Activated CD8-positive, alpha-beta T cell treated with anti-CD3 and anti-CD28 coated beads, Interleukin-2, amount 10 ng/mL, durations not matched to agents 7 days and 5 days (primary cell): Measurements from ENCODE around the gene EHBP1L1. TPM values are rescaled to one million over a fixed set of nuclear protein-coding genes. Genes with fewer than 3 reads are reported as not detected.

Source experiments
- ATAC-seq: fragments of 150-1000 bp; cut with Tn5 transposase; one replicate; pipeline ENCODE4 v1.10.0; 2021; ENCODE audit warnings: moderate library complexity
- CTCF ChIA-PET: fragments of 350-600 bp; sonication (Branson Sonifier 250); formaldehyde crosslinking; loops from one replicate; lab custom pipeline; 2021; ENCODE audit warnings: antibody characterized with exemption; lab: Charles Lee
- POLR2A ChIA-PET: fragments of 350-600 bp; sonication (Branson Sonifier 250); formaldehyde crosslinking; loops from one replicate; lab custom pipeline; 2021; ENCODE audit warnings: antibody characterized with exemption; lab: Charles Lee
- DNase-seq: peaks from one replicate; pipeline ENCODE4 v3.0.0-alpha.2; 2020
- H3K27ac Mint-ChIP-seq: one replicate; pipeline ENCODE4 v1.8.0; 2021; ENCODE audit warnings: mild to moderate bottlenecking, mixed read lengths
- H3K27me3 Mint-ChIP-seq: one replicate; pipeline ENCODE4 v1.8.0; 2021; ENCODE audit warnings: low read depth, mixed read lengths
- H3K36me3 Mint-ChIP-seq: one replicate; pipeline ENCODE4 v1.8.0; 2021; ENCODE audit warnings: low read depth, mixed read lengths
- H3K4me1 Mint-ChIP-seq: one replicate; pipeline ENCODE4 v1.8.0; 2021; ENCODE audit warnings: low read depth, mixed read lengths
- H3K4me3 Mint-ChIP-seq: one replicate; pipeline ENCODE4 v1.8.0; 2021; ENCODE audit warnings: mild to moderate bottlenecking, mixed read lengths
- H3K9me3 Mint-ChIP-seq: one replicate; pipeline ENCODE4 v1.8.0; 2022; ENCODE audit warnings: mixed read lengths; ENCODE audit not compliant: insufficient read depth
- total RNA-seq, 2 experiments: library from RNA; stranded (reverse); gene quantifications; one replicate each; pipeline ENCODE4 v1.2.3, GENCODE V29; 2021

The EHBP1L1 gene
- total RNA-seq, 2 experiments from 2014 or later = 94.4 to 95.3 TPM

DNA sequence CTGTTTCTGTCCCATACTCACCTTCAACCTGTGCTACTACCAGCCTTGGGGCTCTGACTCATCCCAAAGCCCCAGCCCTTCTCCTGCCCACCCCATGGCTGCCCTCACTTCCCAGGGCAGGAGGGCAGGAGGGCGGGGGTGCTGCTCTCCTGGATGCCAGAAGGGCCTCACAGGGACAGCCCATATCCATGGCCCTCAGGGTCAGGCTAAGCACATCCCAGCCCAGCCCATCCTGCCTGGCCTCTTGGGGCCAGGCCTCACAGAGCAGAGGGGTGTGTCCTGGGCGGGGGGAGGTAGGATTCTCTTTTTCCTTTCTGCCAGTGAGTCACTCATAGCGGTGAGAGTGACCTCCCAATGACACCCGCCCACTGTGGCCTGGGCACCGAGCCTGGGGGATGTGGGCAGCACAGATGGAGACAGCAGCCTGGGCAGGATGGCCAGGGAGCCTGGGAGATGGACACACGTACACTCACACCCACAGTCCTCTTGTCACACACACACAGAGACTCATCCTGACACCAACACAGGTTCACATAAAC, 20.1 kb upstream of the EHBP1L1 start:
- H3K4me1 Mint-ChIP-seq = peaks cover 80% of the 10 kb centered on the region
- peaks cover 19% of the 10 kb centered on the region for H3K36me3 Mint-ChIP-seq
- H3K9me3 Mint-ChIP-seq = no peaks in the 10 kb centered on the region
- CTCF ChIA-PET = interaction anchor here (0.8 to 3.5 kb wide), 3 partner anchors 14 to 16 kb away, joined by 3 to 18 read pairs (median 3); partner anchors contain the start of gene ZNRD2
- peak overlapping the region; percentile 82 for H3K4me3 Mint-ChIP-seq
- H3K27me3 Mint-ChIP-seq = no peaks in the 10 kb centered on the region
- no peak for DNase-seq
- peak overlapping the region; percentile 76 for H3K27ac Mint-ChIP-seq
- no peak for ATAC-seq
- POLR2A ChIA-PET = interaction anchor here (1.0 kb wide), 1 partner anchor 303 kb away, joined by 3 read pairs; the partner anchor contains the start of gene CFL1

GRCh38 chr11:65556470-65557279, 19.2 kb upstream of the EHBP1L1 start:
- ChIA-PET POLR2A (interaction anchor here (0.7 to 1.8 kb wide), 9 partner anchors 8 to 207 kb away, joined by 3 to 11 read pairs (median 4); partner anchors contain the start of genes FAM89B, NEAT1 and ZNRD2), CTCF (interaction anchor here (0.7 to 3.5 kb wide), 6 partner anchors 8 to 32 kb away, joined by 3 to 18 read pairs (median 6); partner anchors contain the start of genes FAM89B and ZNRD2)
- no peaks in the 10 kb centered on the region for H3K27me3 Mint-ChIP-seq
- H3K4me3 Mint-ChIP-seq = peak overlapping the region; percentile 82
- no peaks in the 10 kb centered on the region for H3K9me3 Mint-ChIP-seq
- ATAC-seq = no peak
- H3K27ac Mint-ChIP-seq = peak overlapping the region; percentile 76
- peaks cover 10% of the 10 kb centered on the region for H3K36me3 Mint-ChIP-seq
- H3K4me1 Mint-ChIP-seq = peaks cover 72% of the 10 kb centered on the region
- DNase-seq = no peak

DNA sequence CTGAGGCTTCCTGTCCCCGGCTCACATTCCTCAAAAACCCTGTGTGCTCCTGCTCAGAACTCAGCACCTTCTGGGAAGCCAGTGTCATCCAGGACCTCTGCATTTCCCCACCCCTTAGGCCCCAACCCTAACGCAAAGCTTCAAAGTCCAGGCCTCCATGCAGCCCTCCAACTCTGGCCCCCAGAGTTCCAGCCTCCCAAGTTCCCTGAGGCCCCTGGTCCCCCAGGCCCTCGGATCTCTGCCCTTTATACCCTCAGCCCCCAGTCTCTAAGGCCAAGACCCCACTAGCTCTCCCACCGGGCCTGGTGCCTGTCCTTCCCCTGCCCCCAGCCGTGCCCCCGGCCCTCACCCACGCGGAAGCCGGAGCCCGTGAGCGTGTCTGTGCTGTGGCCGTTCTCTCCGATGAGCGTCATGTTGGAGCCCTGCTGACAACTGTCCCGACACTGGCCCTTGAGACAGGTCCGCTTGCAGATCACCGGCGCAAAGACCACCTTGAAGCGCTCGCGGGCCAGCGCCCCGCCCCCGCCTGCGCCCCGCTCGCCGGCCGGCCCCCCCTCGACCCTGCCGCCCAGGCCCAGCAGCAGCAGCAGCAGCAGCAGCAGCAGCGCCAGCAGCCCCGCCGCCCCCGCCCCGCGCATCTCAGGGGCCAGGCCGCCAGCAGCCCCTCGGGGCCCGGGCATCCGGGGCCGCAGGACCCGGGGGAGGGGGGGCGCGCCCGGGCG, 18.4 kb upstream of the EHBP1L1 start:
- H3K9me3 Mint-ChIP-seq = no peaks in the 10 kb centered on the region
- ATAC-seq (peak; percentile 12), DNase-seq (no peak)
- peak overlapping the region; percentile 76 for H3K27ac Mint-ChIP-seq
- POLR2A ChIA-PET = interaction anchor here (0.7 to 1.8 kb wide), 8 partner anchors 8 to 136 kb away, joined by 3 to 11 read pairs (median 4); partner anchors contain the start of genes FAM89B, NEAT1 and ZNRD2
- H3K27me3 Mint-ChIP-seq = no peaks in the 10 kb centered on the region
- peak overlapping the region; percentile 82 for H3K4me3 Mint-ChIP-seq
- peaks cover 65% of the 10 kb centered on the region for H3K4me1 Mint-ChIP-seq
- peaks cover 2% of the 10 kb centered on the region for H3K36me3 Mint-ChIP-seq
- CTCF ChIA-PET = interaction anchor here (0.7 to 3.5 kb wide), 6 partner anchors 9 to 31 kb away, joined by 3 to 18 read pairs (median 6); partner anchors contain the start of genes FAM89B and ZNRD2

- POLR2A ChIA-PET = interaction anchor here (0.6 to 1.8 kb wide), 10 partner anchors 8 to 57 kb away, joined by 3 to 11 read pairs (median 3); partner anchors contain the start of genes FAM89B and ZNRD2
- H3K9me3 Mint-ChIP-seq = no peaks in the 10 kb centered on the region
- no peaks in the 10 kb centered on the region for H3K36me3 Mint-ChIP-seq
- peak within 1 kb of the TSS; percentile 78 for H3K27ac Mint-ChIP-seq
- DNase-seq = no peak
- ATAC-seq = peak; percentile 52
- CTCF ChIA-PET = interaction anchor here (1.2 to 3.5 kb wide), 4 partner anchors 12 to 30 kb away, joined by 5 to 25 read pairs (median 15); partner anchors contain the start of gene ZNRD2
- peak within 1 kb of the TSS; percentile 82 for H3K4me3 Mint-ChIP-seq
- H3K4me1 Mint-ChIP-seq = peaks cover 58% of the 10 kb centered on the region
- no peaks in the 10 kb centered on the region for H3K27me3 Mint-ChIP-seq
Measured at GRCh38 chr11:65558002-65558929, 17.6 kb upstream of the EHBP1L1 start, which contains the start of gene LTBP3. TSS of gene LTBP3 (minus strand) at chr11:65558359. CDS start at chr11:65557959, 400 bp downstream.

GRCh38 chr11:65558930-65559509, 16.8 kb upstream of the EHBP1L1 start:
- H3K36me3 Mint-ChIP-seq = no peaks in the 10 kb centered on the region
- no peaks in the 10 kb centered on the region for H3K27me3 Mint-ChIP-seq
- ChIA-PET CTCF (interaction anchor here (1.2 to 2.8 kb wide), 3 partner anchors 11 to 29 kb away, joined by 5 to 25 read pairs (median 12); partner anchors contain the start of gene ZNRD2), POLR2A (interaction anchor here (0.6 to 3.3 kb wide), 10 partner anchors 8 to 68 kb away, joined by 3 to 13 read pairs (median 3); partner anchors contain the start of gene ZNRD2)
- peaks cover 59% of the 10 kb centered on the region for H3K4me1 Mint-ChIP-seq
- H3K9me3 Mint-ChIP-seq = no peaks in the 10 kb centered on the region
- ATAC-seq (no peak), DNase-seq (no peak)
- peak overlapping the region; percentile 66 for H3K27ac Mint-ChIP-seq
- peak overlapping the region; percentile 63 for H3K4me3 Mint-ChIP-seq

DNA sequence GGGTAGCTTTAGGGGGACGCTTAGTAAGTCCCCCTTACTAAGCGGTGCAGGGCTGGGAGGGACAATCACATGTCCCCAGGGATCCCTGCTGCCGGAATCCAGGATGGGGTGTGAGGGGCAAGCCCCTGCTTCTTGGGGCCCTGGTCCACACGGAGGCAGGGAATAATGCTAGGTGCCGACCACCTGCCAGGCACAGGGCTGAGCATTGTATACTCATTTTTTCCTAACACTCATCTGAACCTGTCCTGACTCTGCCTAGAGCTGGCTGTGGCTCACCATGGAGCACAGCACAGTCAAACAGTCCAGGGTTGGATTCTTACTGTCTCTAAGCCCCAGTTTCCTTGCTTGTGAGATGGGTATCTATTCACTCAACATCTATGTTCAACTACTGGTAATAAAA, 16.3 kb upstream of the EHBP1L1 start:
- H3K4me3 Mint-ChIP-seq = peak overlapping the region; percentile 36
- ChIA-PET CTCF (interaction anchor here (2.7 to 2.8 kb wide), 2 partner anchors 18 to 29 kb away, joined by 12 to 25 read pairs; no protein-coding TSS in a partner anchor), POLR2A (interaction anchor here (0.6 to 3.3 kb wide), 6 partner anchors 10 to 68 kb away, joined by 3 to 13 read pairs (median 3); partner anchors contain the start of gene ZNRD2)
- peaks cover 55% of the 10 kb centered on the region for H3K4me1 Mint-ChIP-seq
- H3K9me3 Mint-ChIP-seq = no peaks in the 10 kb centered on the region
- no peaks in the 10 kb centered on the region for H3K27me3 Mint-ChIP-seq
- ATAC-seq (no peak), DNase-seq (no peak)
- no peaks in the 10 kb centered on the region for H3K36me3 Mint-ChIP-seq
- H3K27ac Mint-ChIP-seq = peak overlapping the region; percentile 14

GRCh38 chr11:65559951-65560537, 15.8 kb upstream of the EHBP1L1 start:
- DNase-seq = no peak
- peaks cover 53% of the 10 kb centered on the region for H3K4me1 Mint-ChIP-seq
- H3K9me3 Mint-ChIP-seq = no peaks in the 10 kb centered on the region
- H3K27me3 Mint-ChIP-seq = no peaks in the 10 kb centered on the region
- CTCF ChIA-PET = interaction anchor here (1.9 to 2.8 kb wide), 3 partner anchors 8 to 28 kb away, joined by 7 to 25 read pairs (median 12); no protein-coding TSS in a partner anchor
- no peaks in the 10 kb centered on the region for H3K36me3 Mint-ChIP-seq
- H3K4me3 Mint-ChIP-seq = no peak overlapping the region
- POLR2A ChIA-PET = interaction anchor here (1.2 to 3.3 kb wide), 5 partner anchors 10 to 28 kb away, joined by 3 to 13 read pairs (median 3); partner anchors contain the start of gene ZNRD2
- H3K27ac Mint-ChIP-seq = peak overlapping the region; percentile 45
- ATAC-seq = no peak

DNA sequence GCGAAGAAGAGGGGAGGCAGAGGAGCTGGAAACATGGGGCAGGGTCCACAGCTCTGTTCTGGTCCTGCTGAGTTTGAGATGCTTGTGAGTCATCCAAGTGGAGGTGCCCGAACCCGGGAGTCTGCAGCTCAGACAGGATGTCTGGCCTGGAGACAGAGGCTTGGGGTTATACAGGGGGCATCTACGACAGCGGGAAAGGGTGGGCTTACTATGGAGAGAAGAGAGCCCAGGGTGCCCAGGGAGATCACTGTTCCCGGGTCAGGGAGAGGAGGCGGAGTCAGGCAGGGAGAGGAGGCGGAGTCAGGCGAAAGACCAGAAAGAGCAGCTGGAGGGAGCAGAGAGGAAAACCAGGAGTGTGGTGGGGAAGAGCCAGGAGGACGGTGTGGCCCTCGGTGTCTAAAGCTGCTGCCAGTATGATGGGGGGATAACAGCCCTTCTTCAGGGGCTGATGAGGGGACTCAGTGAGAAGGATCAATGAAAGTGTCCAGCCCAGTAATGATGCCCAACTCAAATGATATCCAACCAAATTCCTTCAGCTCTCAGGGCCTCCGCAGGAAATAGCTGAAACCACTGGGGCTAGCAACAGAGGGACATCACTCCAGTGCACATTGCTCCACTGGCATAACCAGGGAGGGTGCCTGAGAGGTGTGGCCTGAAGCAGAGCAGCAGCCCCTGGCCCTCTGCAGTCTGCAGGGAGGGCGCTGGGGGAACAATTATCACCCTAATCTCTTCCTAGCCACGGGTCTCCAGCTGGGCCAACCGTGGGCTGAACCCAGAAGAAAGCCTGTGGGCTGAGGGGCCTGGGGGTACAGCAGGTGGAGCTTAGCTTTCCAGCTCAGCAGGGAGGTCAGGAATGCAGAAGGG, 15.1 kb upstream of the EHBP1L1 start:
- no peaks in the 10 kb centered on the region for H3K9me3 Mint-ChIP-seq
- ChIA-PET POLR2A (interaction anchor here (1.2 to 3.3 kb wide), 2 partner anchors 9 to 27 kb away, joined by 3 to 13 read pairs; partner anchors contain the start of gene ZNRD2), CTCF (interaction anchor here (1.9 to 2.8 kb wide), 3 partner anchors 9 to 28 kb away, joined by 7 to 25 read pairs (median 12); no protein-coding TSS in a partner anchor)
- no peak for ATAC-seq
- no peaks in the 10 kb centered on the region for H3K27me3 Mint-ChIP-seq
- H3K27ac Mint-ChIP-seq = no peak overlapping the region
- H3K4me3 Mint-ChIP-seq = no peak overlapping the region
- no peak for DNase-seq
- no peaks in the 10 kb centered on the region for H3K36me3 Mint-ChIP-seq
- peaks cover 53% of the 10 kb centered on the region for H3K4me1 Mint-ChIP-seq

DNA sequence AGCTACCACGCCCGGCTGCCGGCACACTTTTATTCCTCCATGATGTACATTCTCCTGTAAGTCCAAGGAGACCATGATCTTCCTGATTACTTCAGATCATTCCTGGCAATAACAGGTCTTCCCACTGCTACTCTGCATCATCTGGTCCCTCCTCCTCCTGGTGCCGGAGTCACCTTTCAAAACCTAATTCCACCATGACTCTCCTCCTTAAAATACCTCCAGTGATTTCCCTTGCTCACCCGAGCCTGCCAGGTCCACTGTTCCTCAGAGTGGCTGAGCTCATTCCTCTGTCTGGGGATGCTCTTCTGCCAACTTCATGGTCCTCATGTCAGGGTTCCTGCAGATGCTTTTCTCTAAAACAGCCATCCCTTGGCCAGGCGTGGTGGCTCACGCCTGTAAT, 13.8 kb upstream of the EHBP1L1 start:
- peaks cover 54% of the 10 kb centered on the region for H3K4me1 Mint-ChIP-seq
- no peak for ATAC-seq
- no peak for DNase-seq
- no peaks in the 10 kb centered on the region for H3K9me3 Mint-ChIP-seq
- peaks cover 2% of the 10 kb centered on the region for H3K36me3 Mint-ChIP-seq
- POLR2A ChIA-PET = interaction anchor here (0.7 to 3.3 kb wide), 3 partner anchors 8 to 12 kb away, joined by 3 to 13 read pairs (median 3); partner anchors contain the start of gene ZNRD2
- H3K27ac Mint-ChIP-seq = no peak overlapping the region
- no peaks in the 10 kb centered on the region for H3K27me3 Mint-ChIP-seq
- H3K4me3 Mint-ChIP-seq = no peak overlapping the region
- CTCF ChIA-PET = interaction anchor here (1.9 to 5.7 kb wide), 2 partner anchors 10 to 21 kb away, joined by 7 to 47 read pairs; no protein-coding TSS in a partner anchor
